ENCODE measurements around the gene TMEM270.

DNA sequence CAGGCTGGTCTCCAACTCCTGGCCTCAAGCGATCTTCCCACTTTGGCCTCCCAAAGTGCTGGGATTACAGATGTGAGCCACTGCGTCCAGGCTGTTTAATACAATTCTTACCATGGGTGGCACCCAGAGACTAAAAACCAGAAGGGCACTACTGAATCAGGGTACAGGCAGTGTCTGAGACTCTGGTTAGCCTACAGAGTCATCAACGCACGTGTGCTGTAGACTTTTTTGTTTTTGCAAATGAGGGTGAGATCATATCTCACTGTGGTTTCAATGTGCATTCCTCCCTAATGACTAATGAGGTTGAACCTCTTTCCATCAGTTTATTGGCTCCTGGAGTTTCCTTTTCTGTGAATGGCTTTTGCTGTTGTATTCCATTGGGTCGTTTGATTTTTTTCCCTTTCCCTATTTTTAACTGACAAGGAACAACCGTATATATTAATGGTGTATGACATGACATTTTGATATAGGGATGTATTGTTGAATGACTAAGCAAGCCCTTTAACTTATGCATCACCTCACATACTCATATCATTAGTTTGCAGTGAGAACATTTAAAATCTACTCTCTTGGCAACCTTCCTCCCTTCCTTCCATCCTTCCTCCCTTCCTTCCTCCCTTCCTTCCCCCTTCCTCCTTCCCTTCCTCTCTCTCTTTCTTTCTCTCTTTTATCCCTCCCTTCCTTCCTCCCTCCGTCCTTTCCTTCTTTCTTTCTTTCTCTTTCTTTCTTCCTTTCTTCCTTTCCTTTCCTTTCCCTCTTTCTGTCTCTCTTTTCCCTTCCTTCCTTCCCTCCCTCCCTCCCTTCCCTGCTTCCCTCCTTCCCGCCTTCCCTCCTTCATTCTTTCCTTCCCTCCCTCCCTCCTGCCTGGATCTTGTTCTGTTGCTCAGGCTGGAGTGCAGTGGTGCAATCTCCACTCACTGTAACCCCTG lies 9.3 kb upstream of the TMEM270 start:
- TF ChIP-seq, protein P1, sequence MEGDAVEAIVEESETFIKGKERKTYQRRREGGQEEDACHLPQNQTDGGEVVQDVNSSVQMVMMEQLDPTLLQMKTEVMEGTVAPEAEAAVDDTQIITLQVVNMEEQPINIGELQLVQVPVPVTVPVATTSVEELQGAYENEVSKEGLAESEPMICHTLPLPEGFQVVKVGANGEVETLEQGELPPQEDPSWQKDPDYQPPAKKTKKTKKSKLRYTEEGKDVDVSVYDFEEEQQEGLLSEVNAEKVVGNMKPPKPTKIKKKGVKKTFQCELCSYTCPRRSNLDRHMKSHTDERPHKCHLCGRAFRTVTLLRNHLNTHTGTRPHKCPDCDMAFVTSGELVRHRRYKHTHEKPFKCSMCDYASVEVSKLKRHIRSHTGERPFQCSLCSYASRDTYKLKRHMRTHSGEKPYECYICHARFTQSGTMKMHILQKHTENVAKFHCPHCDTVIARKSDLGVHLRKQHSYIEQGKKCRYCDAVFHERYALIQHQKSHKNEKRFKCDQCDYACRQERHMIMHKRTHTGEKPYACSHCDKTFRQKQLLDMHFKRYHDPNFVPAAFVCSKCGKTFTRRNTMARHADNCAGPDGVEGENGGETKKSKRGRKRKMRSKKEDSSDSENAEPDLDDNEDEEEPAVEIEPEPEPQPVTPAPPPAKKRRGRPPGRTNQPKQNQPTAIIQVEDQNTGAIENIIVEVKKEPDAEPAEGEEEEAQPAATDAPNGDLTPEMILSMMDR (IDR thresholded peaks at IDR 0.05; ENCODE audit: insufficient read depth, low read length, poor library complexity, severe bottlenecking) = no peak
- no peak for TF ChIP-seq EZH2phosphoT487 (conservative IDR thresholded peaks at IDR 0.05; ENCODE audit: low read length)
